ENCODE data around the gene NBPF1. TPM values are rescaled to one million over a fixed set of nuclear protein-coding genes. Genes with fewer than 3 reads are reported as not detected.
"Not testable (repeated sequence)": the region's sequence is repeated elsewhere in the genome, so short reads cannot be mapped to it uniquely, and the experiment has no call there.

NBPF1 gene
- polyA plus RNA-seq, 3 donors, result 67.3 to 95.4 (median 76.8) TPM

DNA sequence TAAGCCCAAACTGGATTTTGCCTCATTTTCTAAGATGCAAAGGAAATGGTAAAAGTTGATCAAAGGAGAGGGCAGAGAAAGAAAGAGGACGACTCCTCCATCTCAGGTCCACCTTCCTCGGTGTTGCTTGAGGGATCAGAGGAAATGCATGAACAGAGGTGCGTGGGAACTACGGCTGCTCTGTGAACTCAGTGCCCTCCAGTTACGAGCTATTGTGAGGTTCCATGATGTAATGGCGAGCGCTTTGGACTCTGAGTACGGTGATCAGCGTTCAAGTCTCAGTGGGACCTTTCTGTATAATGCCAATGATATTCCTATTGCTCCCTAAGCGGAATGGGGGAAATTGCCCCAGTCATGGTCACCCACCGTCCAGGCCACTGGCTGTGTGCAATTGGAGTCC, 60.1 kb downstream of the NBPF1 start:
- DNase-seq, result not testable (repeated sequence)

DNA sequence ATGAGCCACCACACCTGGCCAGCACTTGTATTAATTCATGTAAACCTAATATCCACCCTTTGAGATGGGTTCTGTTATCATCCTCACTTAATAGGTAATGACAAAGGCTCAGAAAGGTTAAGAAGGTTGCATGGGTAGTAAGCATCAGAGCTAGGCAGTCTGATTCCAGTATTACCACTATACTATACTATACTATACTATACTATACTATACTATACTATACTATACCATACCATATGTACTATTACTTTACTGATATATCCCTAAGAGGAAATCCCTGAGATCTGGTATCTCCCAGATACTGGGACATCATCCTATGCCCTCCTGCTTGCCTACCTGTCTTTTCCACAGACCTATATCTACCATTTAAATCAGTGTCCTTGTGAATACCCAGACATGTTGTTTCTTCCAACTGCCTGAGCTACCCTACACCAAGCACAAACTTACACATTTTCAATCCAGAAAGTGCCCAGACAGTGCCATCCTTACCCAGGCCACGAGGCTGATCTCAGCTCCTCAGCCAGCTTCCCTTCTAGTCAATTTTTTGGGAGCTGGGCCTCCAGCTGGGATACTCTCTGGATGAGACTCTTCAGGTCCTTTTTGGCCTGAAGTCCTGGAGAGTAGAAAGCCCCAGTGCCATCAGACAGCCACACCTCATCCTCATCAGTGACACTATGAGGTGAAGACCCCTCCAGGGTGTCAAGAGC, 63.0 kb downstream of the NBPF1 start:
- not testable (repeated sequence) for DNase-seq

DNA sequence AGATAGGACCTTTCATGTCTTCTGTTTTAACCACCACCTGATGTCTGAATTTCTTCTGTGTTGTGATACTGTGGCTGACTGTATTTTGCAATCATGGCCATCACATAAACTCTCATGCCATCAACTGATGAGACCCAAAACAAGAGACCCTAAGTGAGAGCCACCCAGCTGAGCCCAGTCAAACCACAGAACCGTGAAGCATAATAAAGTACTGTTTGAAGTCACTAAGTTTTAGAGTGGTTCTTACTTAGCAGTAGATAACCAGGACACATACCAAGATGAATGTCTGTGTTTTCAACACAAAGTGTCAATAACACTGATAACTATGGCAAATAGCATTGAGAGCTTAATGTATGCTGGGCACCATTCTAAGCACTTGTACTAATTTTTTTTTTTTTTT, 63.8 kb downstream of the NBPF1 start:
- DNase-seq, result not testable (repeated sequence)

DNA sequence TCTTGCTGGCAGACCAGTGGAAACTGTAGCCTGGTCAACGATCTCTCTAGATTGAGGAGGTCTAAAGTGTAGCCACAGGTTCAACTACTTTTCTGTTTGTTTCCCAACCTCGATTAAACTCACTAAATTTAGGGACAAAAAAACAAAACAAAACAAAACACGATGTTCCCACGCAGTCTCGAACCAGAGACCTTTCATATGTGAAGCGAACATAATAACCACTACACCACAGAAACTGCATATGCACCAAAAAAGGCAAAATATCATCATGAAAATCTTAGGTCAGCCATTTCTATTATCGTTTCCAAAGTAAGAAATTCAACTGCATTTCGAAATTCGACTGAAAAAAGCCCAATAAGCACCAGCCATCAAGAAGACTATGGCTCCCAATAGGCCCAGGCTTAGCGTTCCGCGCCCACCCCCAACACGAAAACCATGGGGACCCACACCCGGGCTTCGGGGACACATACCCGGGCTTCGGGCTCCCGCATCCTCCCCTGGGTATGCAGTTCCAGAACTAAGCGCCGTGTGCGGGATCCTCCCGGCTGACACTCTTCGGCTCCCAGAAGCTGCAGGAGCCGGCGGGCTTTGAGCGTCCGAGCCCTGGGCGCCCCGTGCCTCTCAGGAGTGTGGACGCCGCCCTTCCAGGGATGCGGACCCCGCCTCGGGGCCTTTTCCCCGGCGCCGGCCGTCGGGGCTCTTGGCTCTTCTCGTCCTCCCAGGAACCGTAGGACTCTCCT, 65.7 kb downstream of the NBPF1 start:
- not testable (repeated sequence) for DNase-seq

DNA sequence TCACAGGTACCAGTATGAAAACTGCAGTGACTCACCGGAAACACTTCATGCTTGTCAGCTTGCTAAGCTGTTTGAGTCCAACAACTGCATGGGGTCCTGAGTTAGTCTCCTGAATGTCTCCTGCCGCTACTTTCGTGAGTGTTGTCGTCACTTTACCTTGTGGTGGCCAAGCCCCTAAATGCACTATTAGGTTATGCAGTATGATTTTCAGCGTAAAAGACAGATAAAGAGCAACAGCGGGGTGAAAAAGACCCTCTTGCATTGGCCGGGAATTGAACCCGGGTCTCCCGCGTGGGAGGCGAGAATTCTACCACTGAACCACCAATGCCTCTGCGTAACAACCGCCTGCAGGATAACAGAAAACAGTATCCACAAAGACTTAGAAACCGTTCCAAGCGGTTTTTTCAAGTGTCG, 67.7 kb downstream of the NBPF1 start:
- not testable (repeated sequence) for DNase-seq

DNA sequence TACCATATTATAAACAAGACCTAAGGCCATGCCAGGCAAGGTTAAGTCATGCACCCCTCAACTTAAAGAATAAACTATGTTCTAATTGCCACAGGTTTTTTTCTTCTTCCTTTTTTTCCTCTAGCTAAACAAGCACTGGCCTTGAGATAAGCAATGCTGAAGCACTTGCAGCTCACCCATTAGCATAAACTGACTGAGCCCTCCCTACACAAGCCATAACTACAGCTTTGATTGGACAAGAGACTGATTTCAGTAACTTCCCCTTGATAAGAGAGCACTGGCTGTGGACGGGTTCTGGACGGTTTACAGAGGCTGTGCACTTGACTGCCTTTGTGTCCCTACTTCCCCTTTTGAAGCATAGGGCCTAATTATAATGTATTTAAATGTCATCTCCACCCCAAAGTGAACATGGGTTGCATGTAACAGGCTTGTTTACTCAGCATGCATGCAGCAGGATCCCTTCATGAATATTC, 72.9 kb downstream of the NBPF1 start:
- not testable (repeated sequence) for DNase-seq

DNA sequence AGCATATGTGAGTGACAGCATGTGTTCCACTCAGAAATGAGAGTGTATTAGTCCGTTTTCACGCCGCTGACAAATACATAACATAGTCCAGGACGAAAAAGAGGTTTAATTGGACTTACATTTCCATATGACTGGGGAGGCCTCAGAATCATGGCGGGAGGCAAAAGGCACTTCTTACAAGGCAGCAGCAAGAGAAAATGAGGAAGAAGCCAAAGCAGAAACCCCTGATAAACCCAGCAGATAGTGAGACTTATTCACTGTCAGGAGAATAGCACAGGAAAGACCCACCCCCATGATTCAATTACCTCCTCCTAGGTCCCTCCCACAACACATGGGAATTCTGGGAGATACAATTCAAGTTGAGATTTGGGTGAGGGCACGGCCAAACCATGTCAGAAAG, 75.8 kb downstream of the NBPF1 start:
- DNase-seq, result not testable (repeated sequence)

DNA sequence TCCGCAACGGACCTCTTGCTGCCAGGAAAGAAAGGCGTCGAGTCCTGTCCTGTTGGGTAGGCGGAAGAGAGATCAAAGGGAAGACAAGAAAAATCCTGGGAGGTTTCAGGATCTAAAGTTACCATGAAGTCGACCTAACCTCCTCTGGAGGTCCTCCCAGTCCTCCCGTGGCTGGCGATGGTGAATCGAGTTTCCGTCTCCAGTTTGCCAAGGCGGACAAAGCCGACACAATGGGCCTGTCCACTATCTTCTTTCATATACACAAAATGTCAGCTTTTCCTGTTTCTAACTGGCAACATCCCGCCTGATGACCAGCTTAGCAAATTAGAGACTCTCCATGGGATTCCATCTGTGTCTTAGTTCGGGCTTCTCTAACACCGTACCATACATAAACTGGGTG, 76.6 kb downstream of the NBPF1 start:
- DNase-seq, result not testable (repeated sequence)

DNA sequence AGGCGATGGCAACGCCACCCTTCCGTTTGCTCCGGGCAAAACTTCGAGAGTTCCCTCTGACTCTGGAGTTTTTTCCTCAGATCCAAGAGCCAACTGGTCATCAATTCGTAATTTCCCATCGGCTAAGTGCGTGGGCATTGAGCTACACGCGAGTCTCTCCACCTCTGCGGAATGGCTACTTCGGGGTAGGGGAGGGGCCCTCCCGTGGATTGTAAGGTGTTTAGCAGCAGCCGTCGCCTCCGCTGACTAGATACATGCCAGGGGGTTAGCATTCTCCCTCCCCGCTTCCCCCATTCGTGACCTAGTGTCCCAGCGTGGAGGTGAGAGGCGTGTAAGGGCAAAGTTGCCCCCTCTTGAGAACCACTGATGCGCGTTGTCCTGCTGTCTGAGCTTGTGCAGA, 77.5 kb downstream of the NBPF1 start:
- DNase-seq, result not testable (repeated sequence)

DNA sequence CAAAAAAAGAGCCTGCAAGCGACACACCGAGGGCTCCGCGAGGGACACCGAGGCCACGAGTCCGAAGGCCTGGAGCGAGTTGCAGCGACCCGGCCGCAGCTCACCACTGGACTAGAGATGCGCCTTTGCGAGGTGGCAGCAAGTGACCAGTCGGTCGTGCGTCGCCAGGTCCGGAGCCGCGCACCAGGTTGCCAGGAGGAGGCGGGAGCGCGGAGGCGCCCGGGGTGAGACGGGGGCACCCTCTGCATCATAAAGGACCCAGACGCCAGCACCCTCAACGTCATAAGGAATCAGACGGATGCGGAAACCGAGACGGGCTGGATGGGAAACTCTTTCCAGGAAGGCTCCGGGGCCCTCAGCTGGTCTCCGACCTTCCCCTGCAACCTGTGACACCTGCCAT, 77.9 kb downstream of the NBPF1 start:
- not testable (repeated sequence) for DNase-seq

DNA sequence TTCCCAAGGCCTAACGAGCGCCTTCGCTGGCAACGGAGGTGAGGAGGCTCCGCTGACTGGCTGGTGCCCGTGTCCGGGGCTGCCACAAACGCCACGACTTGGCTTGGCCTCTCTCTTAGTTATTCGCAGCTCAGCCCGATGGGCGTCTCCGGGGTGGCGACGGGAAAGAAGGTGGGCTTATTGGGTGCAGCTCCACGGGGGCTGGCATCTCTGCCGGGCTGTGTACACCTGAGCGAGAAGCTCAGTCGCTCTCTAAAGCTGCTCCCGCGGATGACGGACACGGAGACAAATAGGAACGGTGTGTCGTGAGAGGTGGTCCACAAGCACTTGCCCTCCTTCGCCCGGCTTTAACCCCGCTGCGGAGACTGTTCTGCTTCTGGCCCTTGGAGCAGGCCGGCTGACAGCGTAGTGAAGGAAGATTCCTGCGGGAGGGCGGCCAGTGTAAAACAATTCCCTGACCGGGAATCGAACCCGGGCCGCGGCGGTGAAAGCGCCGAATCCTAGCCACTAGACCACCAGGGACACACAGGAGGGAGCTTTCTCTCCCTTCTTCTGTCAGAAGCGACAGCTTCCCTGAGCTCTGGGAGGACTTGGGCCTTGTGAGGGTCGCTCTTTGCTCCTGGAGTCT, 78.4 kb downstream of the NBPF1 start:
- not testable (repeated sequence) for DNase-seq

DNA sequence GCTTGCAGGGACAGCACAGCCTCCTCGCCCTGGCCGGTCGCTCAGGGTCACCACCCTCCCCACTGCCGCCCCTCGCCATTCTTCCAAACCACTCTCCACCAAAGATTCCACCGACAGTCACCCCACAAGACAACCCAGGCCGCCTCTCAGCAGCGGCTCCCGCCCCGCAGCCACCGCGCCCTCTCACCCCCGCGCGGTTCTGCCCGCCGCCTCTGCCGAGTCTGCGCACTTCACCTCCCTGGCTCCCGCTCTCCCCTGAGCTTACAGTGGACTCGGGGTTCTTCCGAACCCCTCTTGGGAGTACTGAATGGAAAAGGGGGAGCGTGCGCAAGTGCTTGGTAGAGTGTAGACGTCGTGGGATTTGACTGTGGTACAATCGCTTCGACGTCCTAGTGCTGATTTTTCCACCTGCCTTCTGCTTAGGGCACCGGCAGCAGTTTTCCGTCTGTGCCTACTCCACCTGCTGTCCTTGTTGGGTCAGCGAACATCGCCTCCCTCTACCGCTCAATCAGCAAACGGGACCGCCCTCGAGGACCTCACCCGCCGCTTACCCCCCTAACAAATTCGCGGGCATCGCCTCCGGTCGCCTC, 79.0 kb downstream of the NBPF1 start:
- not testable (repeated sequence) for DNase-seq

DNA sequence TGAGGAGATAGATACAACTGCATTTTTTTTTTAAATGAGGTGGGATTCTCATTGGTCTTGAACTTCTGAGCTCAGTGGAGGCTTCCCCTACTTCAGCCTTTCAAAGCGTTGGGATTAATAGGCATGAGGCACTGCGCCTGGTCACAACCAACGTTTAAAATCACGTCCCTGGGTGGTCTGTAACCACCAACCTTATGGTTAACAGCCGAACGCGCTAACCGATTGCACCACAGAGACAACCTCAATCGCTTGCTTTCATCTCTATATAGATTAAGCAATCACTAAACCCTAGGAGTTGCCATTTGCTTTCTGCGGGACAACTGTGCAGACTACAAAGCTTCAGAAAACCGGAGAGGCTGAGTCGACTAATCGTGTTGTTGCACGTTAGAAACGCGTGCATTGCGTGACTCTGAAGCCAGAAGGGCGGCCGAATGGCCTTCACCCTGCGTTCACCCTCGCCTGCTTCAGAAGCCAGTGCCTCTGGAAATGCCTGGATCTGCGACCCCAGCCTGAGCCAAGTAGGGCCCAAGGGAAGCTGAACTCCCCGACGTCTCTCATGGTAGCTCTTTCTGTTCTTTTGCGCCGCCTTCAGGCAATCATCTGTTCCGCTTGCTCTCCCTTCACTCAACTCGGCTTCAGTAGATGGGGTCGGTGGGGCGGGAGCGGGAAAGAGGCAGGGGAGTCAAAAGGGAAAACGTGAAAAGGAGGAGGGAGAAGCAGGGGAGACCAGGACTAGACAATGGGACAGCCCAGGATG, 81.0 kb downstream of the NBPF1 start:
- not testable (repeated sequence) for DNase-seq

DNA sequence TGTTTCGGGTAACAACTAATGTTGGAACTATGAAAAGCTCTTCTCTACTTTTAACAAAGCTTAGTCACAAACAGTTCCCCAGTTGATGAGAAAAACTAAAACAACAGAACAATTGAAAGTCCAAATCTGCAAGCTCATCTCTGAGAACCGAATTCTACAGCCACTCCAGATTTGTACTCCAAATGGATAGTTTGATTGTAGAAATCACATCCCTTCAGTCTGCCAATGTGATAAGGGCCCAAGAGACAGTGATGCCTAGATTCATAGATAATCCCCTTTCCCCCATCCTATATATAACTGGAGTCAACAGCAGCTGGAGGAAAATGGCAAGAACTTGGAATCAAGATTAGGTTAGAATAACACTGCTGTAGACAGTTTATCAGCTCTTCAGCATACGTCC, 85.0 kb downstream of the NBPF1 start:
- DNase-seq, result not testable (repeated sequence)

DNA sequence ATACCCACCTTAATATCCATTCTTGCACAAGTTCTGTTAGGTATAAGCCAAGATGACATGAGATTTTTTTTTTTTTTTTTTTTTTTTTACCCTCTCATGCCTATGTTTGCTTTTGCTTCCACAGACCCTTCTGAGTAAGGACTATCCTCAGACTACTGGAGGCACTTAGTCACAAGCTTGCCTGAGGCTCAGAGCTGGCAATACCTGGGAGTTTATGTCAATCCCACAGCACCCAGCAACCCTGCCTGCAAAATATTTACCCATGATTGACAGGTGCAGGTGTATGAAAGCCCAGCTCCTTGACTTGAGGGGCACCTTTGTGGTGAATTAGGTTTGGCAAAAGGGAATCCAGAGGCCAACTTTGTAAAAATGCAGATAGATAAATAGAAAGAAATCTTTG, 87.6 kb downstream of the NBPF1 start:
- DNase-seq, result not testable (repeated sequence)

DNA sequence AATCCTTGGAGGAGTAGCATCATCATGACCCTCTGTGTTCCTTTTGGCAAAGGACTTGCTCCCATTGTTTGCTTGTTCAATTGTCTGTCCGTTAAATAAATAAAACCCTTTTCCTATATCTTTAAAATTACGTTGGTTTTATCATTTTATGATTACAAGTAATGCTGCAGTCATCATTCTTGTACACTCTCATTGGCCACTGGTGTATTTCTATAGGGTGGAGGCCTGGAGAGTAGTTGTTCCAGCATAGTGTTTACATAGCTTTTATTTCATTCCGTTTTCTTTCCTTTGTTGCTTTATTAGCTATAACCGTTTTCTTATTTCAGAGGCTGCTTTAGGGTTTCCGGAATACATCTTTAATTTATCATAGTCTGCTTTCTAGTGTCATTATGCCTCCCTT, 91.7 kb downstream of the NBPF1 start:
- not testable (repeated sequence) for DNase-seq

DNA sequence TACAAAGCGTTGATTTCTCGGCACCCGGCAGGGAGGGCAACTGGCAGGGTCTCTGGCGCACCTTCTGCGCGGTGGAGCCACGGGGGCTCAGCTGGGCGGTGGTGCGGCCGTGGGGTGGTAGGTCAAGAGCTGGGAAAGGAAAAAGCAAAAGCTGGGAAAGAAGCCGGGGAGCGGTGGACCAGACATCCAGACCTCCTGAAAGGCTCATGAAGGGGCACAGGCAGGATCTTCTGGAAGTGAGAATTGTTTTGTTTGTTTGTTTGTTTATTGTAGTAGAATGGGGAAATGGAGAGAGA, 92.1 kb downstream of the NBPF1 start:
- no peak for DNase-seq

DNA sequence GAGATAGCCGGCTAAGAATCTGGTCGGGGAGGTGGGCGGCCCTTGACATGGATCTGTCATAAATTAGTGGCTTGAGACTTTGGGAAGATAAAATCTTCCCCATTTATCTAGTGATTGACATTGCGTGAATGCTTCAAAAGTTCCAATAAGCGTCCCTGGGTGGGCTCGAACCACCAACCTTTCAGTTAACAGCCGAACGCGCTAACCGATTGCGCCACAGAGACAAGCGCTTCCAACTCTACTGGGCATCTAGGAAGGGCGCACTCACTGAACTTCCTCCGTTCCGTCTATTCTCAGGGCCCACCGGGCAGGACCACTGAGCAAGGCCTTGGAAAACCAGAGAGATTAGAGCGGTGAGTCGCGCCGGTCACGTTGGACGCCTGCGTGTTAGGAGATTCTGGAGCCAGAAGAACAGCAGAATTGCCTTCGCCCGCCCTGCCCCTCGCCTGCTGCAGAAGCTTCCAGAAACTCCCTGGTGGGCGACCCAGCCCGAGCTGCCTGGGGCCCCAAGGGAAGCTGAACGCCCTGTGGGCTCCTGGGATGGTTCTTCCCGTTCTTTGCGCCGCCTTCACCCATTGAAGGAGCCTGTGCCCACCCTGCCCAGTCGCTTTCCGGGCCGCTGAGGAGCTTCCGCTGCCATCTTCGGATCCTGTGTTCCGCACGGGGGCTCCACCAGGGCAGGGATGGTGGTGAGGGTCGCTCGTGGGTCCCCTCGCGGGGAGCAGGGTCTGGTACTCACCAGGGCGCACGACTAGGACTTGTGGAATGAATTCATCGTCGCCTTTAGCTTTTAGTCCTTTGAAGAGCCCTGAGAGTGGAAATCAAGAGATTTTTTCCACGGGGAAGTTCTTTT, 92.7 kb downstream of the NBPF1 start:
- not testable (repeated sequence) for DNase-seq

DNA sequence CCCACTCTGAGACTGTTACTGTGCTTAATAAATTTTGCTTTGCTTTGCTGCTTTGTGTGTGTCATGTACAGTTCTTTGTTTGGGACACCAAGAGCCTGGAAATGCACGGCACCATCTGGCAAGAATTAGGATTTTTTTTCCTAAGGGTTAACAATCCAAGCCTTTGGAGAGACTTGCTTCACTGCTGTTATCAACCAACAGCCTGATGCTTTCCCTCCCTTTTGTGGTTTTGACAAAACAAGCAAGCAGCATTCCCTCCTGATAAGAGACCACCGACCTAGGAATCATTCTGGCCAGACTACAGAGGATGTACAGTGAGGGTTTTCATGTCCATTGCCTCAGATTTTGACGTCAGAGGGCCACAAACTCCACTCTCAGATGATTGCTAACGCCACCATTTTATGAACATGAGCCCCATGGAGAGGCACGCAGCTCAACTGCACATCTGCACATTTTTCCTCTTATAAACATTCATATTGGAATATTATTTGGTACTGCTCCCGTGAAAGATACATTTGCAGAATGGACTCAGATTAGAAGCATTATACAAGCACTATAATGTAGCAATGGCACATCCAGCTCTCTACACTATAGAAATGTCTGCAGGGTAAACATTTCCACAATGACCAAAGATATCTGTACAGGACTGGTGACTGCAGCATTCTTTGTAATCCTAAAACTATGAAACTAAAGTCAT, 94.0 kb downstream of the NBPF1 start:
- DNase-seq, result not testable (repeated sequence)

DNA sequence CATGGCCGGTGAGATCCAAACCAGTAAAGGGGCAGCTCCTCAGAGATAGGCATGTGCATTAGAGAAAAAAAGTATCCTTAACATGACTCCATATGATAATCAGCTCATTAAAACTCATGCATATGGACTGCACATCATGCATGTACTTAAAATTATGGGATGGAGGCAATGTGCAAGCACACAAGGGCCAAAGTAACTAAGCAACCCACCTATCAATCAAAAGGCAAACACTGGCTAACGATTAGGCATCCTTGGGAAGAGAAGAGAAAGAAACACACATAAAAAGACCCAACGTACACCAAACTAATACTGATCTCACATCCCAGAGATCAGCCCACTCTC, 94.5 kb downstream of the NBPF1 start:
- DNase-seq, result not testable (repeated sequence)

All from renal pelvis (tissue), 4 donors.